Brain microvascular endothelial cell (primary cell): ENCODE measurements around the gene CDH13.

ENCODE experiments used
- DNase-seq: peaks from one replicate; pipeline ENCODE4 v3.0.0-alpha.2; 2020
- H3K27ac ChIP-seq: fragments of 250-450 bp; sonication (Bioruptor Pico); 2 replicates; pipeline ENCODE4 v1.5.1; 2020; ENCODE audit warnings: mild to moderate bottlenecking, moderate library complexity
- H3K27me3 ChIP-seq: fragments of 250-450 bp; sonication (Bioruptor Pico); replicated peaks from 2 replicates; pipeline ENCODE4 v1.5.1; 2020; ENCODE audit warnings: mild to moderate bottlenecking
- H3K36me3 ChIP-seq: fragments of 250-450 bp; sonication (Bioruptor Pico); replicated peaks from 2 replicates; pipeline ENCODE4 v1.5.1; 2020; ENCODE audit warnings: mild to moderate bottlenecking
- H3K4me3 ChIP-seq: 2 replicates; pipeline ENCODE4 v1.5.1; 2011; ENCODE audit warnings: low read depth, mild to moderate bottlenecking, control low read depth, low read length, moderate library complexity
- in situ Hi-C: cut with HindIII; loops from 2 replicates; pipeline ENCODE4 v1.10.0; 2017; ENCODE audit warnings: low sequenced_read_pairs, low pct_ligation_motif_present
- TF ChIP-seq, protein P1 (sequence below): IDR thresholded peaks from 2 replicates; pipeline ENCODE4 v1.5.1; 2011; ENCODE audit warnings: low read depth, mild to moderate bottlenecking, moderate library complexity, low read length, control low read depth, inconsistent platforms; ENCODE audit errors: missing control alignments

CDH13 gene

DNA sequence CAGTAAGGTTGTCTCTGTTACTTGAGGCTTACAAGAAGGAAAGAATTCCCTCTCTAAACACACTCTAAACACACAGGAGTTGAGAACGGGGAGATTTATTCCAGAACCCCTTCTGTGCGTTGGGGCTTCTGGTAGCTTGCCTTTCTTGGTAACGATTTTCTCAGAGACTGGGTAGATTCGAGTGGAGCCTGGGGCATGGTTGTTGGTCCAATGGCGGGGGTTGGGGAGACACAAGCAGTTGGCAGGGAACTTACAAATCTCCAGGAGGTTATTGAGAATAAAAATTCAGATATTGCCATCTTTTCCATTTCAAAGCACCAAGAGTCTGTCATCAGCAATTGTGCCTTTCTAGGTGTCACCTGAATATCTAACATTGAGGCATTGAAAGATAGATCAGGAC lies 251.7 kb downstream of the CDH13 start:
- TF ChIP-seq, protein P1, sequence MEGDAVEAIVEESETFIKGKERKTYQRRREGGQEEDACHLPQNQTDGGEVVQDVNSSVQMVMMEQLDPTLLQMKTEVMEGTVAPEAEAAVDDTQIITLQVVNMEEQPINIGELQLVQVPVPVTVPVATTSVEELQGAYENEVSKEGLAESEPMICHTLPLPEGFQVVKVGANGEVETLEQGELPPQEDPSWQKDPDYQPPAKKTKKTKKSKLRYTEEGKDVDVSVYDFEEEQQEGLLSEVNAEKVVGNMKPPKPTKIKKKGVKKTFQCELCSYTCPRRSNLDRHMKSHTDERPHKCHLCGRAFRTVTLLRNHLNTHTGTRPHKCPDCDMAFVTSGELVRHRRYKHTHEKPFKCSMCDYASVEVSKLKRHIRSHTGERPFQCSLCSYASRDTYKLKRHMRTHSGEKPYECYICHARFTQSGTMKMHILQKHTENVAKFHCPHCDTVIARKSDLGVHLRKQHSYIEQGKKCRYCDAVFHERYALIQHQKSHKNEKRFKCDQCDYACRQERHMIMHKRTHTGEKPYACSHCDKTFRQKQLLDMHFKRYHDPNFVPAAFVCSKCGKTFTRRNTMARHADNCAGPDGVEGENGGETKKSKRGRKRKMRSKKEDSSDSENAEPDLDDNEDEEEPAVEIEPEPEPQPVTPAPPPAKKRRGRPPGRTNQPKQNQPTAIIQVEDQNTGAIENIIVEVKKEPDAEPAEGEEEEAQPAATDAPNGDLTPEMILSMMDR: no peak

DNA sequence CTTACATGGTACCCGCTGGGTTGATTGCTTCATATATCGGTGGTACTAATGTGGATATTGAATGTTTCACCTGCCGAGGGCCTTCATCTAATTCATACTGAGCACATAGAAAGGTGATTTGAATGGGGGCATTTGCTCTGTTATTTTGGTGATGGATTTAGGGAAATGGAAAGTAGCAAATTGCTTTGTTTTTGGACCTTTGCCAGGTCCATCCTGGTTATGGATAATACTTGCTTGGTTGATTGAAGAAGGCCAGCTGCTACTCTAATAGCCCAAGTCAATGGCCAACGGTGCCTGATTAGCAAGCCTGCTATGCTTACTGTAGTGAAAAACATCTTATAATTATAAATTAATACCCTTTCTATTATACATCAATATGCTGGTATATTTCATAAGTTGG lies 253.6 kb downstream of the CDH13 start:
- Histone ChIP-seq H3K36me3 (no peaks in the 10 kb centered on the region), H3K4me3 (no peak overlapping the region), H3K27ac (no peak overlapping the region), H3K27me3 (no peaks in the 10 kb centered on the region)
- DNase-seq: no peak
- in situ Hi-C loops: no loop called here
- TF ChIP-seq, protein P1: no peak

More for the DNA sequence above, 251.7 kb downstream of the CDH13 start:
- no peaks in the 10 kb centered on the region for H3K27me3 ChIP-seq
- in situ Hi-C loops: no loop called here
- H3K4me3 ChIP-seq: no peak overlapping the region
- no peaks in the 10 kb centered on the region for H3K36me3 ChIP-seq
- DNase-seq: no peak
- H3K27ac ChIP-seq: no peak overlapping the region

DNA sequence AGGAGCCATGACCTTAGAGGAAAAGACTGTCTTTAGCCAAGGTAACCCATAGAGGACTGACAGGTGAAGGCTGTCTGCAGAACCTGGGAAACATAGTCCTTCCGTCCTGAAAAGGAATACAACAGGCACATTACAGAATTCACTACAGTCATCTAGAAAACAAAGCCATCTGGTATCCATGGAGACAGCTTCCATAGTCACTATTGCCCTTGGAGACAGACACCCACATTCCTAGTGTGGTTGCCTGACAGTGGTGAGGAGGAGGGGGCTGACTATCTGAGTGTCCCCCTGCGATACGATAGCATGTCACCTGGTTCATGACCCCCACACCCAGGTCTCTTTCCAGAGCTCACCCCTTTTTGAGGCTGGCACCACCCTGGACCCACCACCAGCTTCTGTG lies 254.7 kb downstream of the CDH13 start:
- TF ChIP-seq, protein P1: no peak

DNA sequence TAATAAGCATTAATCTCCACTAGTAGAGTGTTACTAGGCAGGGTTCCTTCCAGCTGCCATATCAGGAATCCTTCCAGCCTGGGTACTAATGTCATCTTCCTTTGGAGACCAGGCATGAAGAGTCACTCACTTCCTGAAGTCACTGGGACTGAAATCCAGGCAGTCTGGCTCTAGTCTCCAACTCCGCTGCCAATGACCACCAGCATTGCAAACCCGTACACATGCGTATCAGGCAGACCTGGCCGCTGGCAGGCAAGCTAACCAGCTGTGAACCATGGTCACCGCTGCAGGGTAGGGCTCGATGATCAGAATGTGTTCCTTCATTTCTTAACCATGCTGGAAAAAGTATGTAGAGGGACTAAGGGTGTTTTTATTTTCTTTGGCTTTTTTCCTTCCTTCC lies 255.5 kb downstream of the CDH13 start:
- in situ Hi-C loops: no loop called here
- Histone ChIP-seq H3K27ac (no peak overlapping the region), H3K27me3 (no peaks in the 10 kb centered on the region), H3K36me3 (no peaks in the 10 kb centered on the region), H3K4me3 (no peak overlapping the region)
- DNase-seq: no peak
- TF ChIP-seq, protein P1: no peak

More for the DNA sequence above, 254.7 kb downstream of the CDH13 start:
- H3K4me3 ChIP-seq: no peak overlapping the region
- no peaks in the 10 kb centered on the region for H3K36me3 ChIP-seq
- in situ Hi-C loops: no loop called here
- DNase-seq: no peak
- no peak overlapping the region for H3K27ac ChIP-seq
- no peaks in the 10 kb centered on the region for H3K27me3 ChIP-seq

DNA sequence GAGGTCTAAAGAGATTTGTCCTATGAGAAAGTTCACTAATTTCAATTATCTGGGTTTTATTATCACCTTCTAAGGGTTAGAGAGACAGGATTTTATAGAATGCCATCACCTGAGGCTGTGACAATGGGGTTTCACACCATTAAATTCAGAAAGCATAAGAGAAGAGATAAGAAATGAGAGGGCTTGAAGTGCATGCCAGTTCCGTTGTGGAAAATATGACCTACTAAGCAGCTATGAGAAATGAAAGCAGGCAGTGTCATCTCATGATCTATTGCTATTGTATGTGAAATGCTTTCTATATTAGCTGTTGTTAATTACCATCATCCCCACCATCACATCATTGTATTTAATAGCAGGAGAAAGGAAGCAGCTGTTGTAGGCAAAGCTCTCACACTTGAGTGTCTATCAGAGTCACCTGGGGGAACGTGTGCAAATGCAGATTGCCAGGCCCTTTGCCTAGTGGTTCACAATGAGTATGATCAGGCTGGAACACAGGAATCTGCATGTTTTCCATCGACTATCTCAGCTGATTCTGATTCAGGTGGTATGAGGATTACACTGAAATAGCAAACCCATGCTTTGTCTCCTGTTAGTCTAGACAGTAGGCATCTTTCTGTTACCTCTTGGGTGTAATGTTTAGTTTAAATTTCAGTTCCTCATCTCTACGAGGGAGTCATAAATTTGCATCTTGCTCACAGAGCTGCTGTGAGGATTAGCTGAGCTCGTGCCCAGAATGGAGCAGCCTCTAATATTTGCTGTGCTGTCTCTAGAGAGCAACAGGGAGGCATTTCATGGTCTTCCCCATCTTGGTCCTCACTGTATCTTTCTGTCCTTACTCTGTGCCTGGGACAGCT lies 256.4 kb downstream of the CDH13 start:
- Histone ChIP-seq H3K27ac (no peak overlapping the region), H3K4me3 (no peak overlapping the region), H3K27me3 (no peaks in the 10 kb centered on the region), H3K36me3 (no peaks in the 10 kb centered on the region)
- TF ChIP-seq, protein P1: no peak
- in situ Hi-C loops: no loop called here
- no peak for DNase-seq
